MCF 10A (cell line): Measurements from ENCODE around the gene PLXNB3. TPM values are rescaled to one million over a fixed set of nuclear protein-coding genes. Genes with fewer than 3 reads are reported as not detected.

Experiments used
- BruUV-seq: library from RNA; stranded (reverse); fragments of 400-500 nt; replicated peaks from 2 replicates; lab custom pipeline; 2021; lab: Mats Ljungman, UMichigan
- CTCF ChIA-PET: fragments of 300-600 bp; sonication (Branson Sonifier 250); formaldehyde crosslinking; extraction: SDS; loops from one replicate; lab custom pipeline; 2021; ENCODE audit warnings: antibody characterized with exemption, inconsistent platforms; lab: Yijun Ruan, JAX
- POLR2A ChIA-PET: fragments of 300-600, 350-650 bp; sonication (Branson Sonifier 250); formaldehyde crosslinking; extraction: SDS; loops from one replicate; lab custom pipeline; 2020; ENCODE audit warnings: antibody characterized with exemption, inconsistent platforms; lab: Yijun Ruan, JAX
- DNase-seq: peaks from one replicate; pipeline ENCODE4 v3.0.0-alpha.2; 2018; ENCODE audit not compliant: unreplicated experiment
- H3K27ac Mint-ChIP-seq: one replicate; pipeline ENCODE4 v1.8.0; 2022; ENCODE audit warnings: mild to moderate bottlenecking, low read depth, mixed read lengths; ENCODE audit not compliant: unreplicated experiment
- H3K27me3 Mint-ChIP-seq: one replicate; pipeline ENCODE4 v1.8.0; 2022; ENCODE audit warnings: mixed read lengths; ENCODE audit not compliant: insufficient read depth, unreplicated experiment
- H3K36me3 Mint-ChIP-seq: one replicate; pipeline ENCODE4 v1.8.0; 2022; ENCODE audit warnings: mild to moderate bottlenecking, moderate library complexity, mixed read lengths; ENCODE audit not compliant: insufficient read depth, unreplicated experiment
- H3K4me1 Mint-ChIP-seq: one replicate; pipeline ENCODE4 v1.8.0; 2022; ENCODE audit warnings: mixed read lengths; ENCODE audit not compliant: insufficient read depth, unreplicated experiment
- H3K4me3 Mint-ChIP-seq: one replicate; pipeline ENCODE4 v1.8.0; 2022; ENCODE audit warnings: mild to moderate bottlenecking, moderate library complexity, mixed read lengths; ENCODE audit not compliant: unreplicated experiment
- H3K9me3 Mint-ChIP-seq: one replicate; pipeline ENCODE4 v1.8.0; 2022; ENCODE audit warnings: mixed read lengths; ENCODE audit not compliant: unreplicated experiment
- intact Hi-C: fragments of 100-400 bp; cut with micrococcal nuclease; formaldehyde crosslinking; loops from 2 replicates; pipeline ENCODE4 v1.14.1; 2022
- total RNA-seq: library from RNA; stranded (reverse); gene quantifications from 2 replicates; pipeline ENCODE4 v1.2.3, GENCODE V29; 2022
- TF ChIP-seq, protein P1 (sequence below): fragments of 200-600 bp; IDR thresholded peaks from one replicate; pipeline ENCODE4 v1.8.0; 2022; ENCODE audit warnings: antibody characterized with exemption, mild to moderate bottlenecking; ENCODE audit not compliant: unreplicated experiment

The PLXNB3 gene
- total RNA-seq, 1 experiment from 2014 or later = 7.2 TPM

- CTCF ChIA-PET = interaction anchor here (0.8 kb wide), 1 partner anchor 31 kb away, joined by 3 read pairs; no protein-coding TSS in a partner anchor
- TF ChIP-seq, protein P1, sequence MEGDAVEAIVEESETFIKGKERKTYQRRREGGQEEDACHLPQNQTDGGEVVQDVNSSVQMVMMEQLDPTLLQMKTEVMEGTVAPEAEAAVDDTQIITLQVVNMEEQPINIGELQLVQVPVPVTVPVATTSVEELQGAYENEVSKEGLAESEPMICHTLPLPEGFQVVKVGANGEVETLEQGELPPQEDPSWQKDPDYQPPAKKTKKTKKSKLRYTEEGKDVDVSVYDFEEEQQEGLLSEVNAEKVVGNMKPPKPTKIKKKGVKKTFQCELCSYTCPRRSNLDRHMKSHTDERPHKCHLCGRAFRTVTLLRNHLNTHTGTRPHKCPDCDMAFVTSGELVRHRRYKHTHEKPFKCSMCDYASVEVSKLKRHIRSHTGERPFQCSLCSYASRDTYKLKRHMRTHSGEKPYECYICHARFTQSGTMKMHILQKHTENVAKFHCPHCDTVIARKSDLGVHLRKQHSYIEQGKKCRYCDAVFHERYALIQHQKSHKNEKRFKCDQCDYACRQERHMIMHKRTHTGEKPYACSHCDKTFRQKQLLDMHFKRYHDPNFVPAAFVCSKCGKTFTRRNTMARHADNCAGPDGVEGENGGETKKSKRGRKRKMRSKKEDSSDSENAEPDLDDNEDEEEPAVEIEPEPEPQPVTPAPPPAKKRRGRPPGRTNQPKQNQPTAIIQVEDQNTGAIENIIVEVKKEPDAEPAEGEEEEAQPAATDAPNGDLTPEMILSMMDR = no peak
- peak overlapping the region; percentile 39 for H3K27ac Mint-ChIP-seq
- no TSS peak for BruUV-seq
- H3K27me3 Mint-ChIP-seq = no peaks in the 10 kb centered on the region
- peaks cover 21% of the 10 kb centered on the region for H3K4me1 Mint-ChIP-seq
- H3K4me3 Mint-ChIP-seq = peak overlapping the region; percentile 15
- H3K36me3 Mint-ChIP-seq = peaks cover 12% of the 10 kb centered on the region
- POLR2A ChIA-PET = interaction anchor here (1.3 kb wide), 1 partner anchor 10 kb away, joined by 3 read pairs; no protein-coding TSS in a partner anchor
- DNase-seq = peak; percentile 71
- intact Hi-C loops = no loop called here
- H3K9me3 Mint-ChIP-seq = peaks cover 7% of the 10 kb centered on the region
Observed at GRCh38 chrX:153732401-153732800, 31.6 kb upstream of the PLXNB3 start.

- H3K9me3 Mint-ChIP-seq = peaks cover 7% of the 10 kb centered on the region
- intact Hi-C loops = no loop called here
- no peaks in the 10 kb centered on the region for H3K27me3 Mint-ChIP-seq
- TF ChIP-seq, protein P1 = no peak
- no TSS peak for BruUV-seq
- H3K4me1 Mint-ChIP-seq = peaks cover 16% of the 10 kb centered on the region
- DNase-seq = no peak
- ChIA-PET CTCF (interaction anchor here (1.5 kb wide), 1 partner anchor 30 kb away, joined by 5 read pairs; no protein-coding TSS in a partner anchor), POLR2A (interaction anchor here (0.6 kb wide), 1 partner anchor 73 kb away, joined by 4 read pairs; no protein-coding TSS in a partner anchor)
- peaks cover 12% of the 10 kb centered on the region for H3K36me3 Mint-ChIP-seq
- H3K27ac Mint-ChIP-seq = no peak overlapping the region
- H3K4me3 Mint-ChIP-seq = no peak overlapping the region
Observed at GRCh38 chrX:153733651-153734240, 30.3 kb upstream of the PLXNB3 start.

- H3K9me3 Mint-ChIP-seq = peaks cover 7% of the 10 kb centered on the region
- TF ChIP-seq, protein P1 = no peak
- no peak overlapping the region for H3K27ac Mint-ChIP-seq
- H3K4me1 Mint-ChIP-seq = peaks cover 16% of the 10 kb centered on the region
- DNase-seq = no peak
- no peaks in the 10 kb centered on the region for H3K27me3 Mint-ChIP-seq
- H3K4me3 Mint-ChIP-seq = no peak overlapping the region
- intact Hi-C loops = no loop called here
- POLR2A ChIA-PET = interaction anchor here (0.7 kb wide), 1 partner anchor 819 kb away, joined by 3 read pairs; no protein-coding TSS in a partner anchor
- no TSS peak for BruUV-seq
- CTCF ChIA-PET = interaction anchor here (0.5 to 1.5 kb wide), 2 partner anchors 29 to 214 kb away, joined by 4 to 5 read pairs; no protein-coding TSS in a partner anchor
- peaks cover 5% of the 10 kb centered on the region for H3K36me3 Mint-ChIP-seq
Observed at GRCh38 chrX:153734871-153735270, 29.2 kb upstream of the PLXNB3 start.

GRCh38 chrX:153735274-153735673, 28.8 kb upstream of the PLXNB3 start:
- POLR2A ChIA-PET = no interaction called here
- DNase-seq = peak; percentile 23
- no TSS peak for BruUV-seq

More at GRCh38 chrX:153735274-153735673, 28.8 kb upstream of the PLXNB3 start:
- no peak overlapping the region for H3K4me3 Mint-ChIP-seq
- intact Hi-C loops = no loop called here
- CTCF ChIA-PET = interaction anchor here (1.0 to 1.5 kb wide), 2 partner anchors 8 to 28 kb away, joined by 3 to 5 read pairs; no protein-coding TSS in a partner anchor
- peaks cover 5% of the 10 kb centered on the region for H3K36me3 Mint-ChIP-seq
- peaks cover 16% of the 10 kb centered on the region for H3K4me1 Mint-ChIP-seq
- H3K9me3 Mint-ChIP-seq = peaks cover 7% of the 10 kb centered on the region
- TF ChIP-seq, protein P1 = no peak
- no peaks in the 10 kb centered on the region for H3K27me3 Mint-ChIP-seq
- no peak overlapping the region for H3K27ac Mint-ChIP-seq
